H1 (cell line): ENCODE data around the gene CD59. TPM values are rescaled to one million over a fixed set of nuclear protein-coding genes. Genes with fewer than 3 reads are reported as not detected.

Experiments
- ATF3 ChIP-seq: IDR thresholded peaks from 2 replicates; pipeline ENCODE4 v1.6.1; 2011; ENCODE audit warnings: low read depth, mild to moderate bottlenecking, low read length; ENCODE audit not compliant: insufficient read depth
- CEBPB ChIP-seq: IDR thresholded peaks from 2 replicates; pipeline ENCODE4 v1.6.1; 2012; ENCODE audit warnings: low read depth, low read length
- CHD7 ChIP-seq: fragments of 300-600 bp; sonication (generic); IDR thresholded peaks from 2 replicates; pipeline ENCODE4 v1.7.1; 2012; ENCODE audit warnings: low read length, moderate library complexity, mild to moderate bottlenecking, inconsistent platforms; ENCODE audit not compliant: insufficient replicate concordance
- CTBP2 ChIP-seq: IDR thresholded peaks from 2 replicates; pipeline ENCODE4 v1.7.0; 2011; ENCODE audit warnings: borderline replicate concordance, mild to moderate bottlenecking, moderate library complexity, mixed read lengths, low read length; ENCODE audit not compliant: insufficient read depth, insufficient read length
- NANOG ChIP-seq: IDR thresholded peaks from 2 replicates; pipeline ENCODE4 v1.6.1; 2011; ENCODE audit warnings: low read length, low read depth, mild to moderate bottlenecking, inconsistent platforms; ENCODE audit not compliant: insufficient read depth, poor library complexity, severe bottlenecking
- TBP ChIP-seq: IDR thresholded peaks from 2 replicates; pipeline ENCODE4 v1.6.1; 2011; ENCODE audit warnings: low read depth, low read length, improper control_type of control experiment
- polyA plus RNA-seq, 7 experiments: library from polyadenylated mRNA; depleted of rRNA in 3 of 7; stranded (reverse) in 5 of 7; unstranded in 2 of 7; fragments of >200 nt in 5 of 7; fragments of 200-250 nt in 2 of 7; gene quantifications; 1 replicate in 5 of 7; 2 replicates in 1 of 7; 4 replicates in 1 of 7; pipeline versions ENCODE4 v1.2.1 to v1.2.3, GENCODE V29; 2011 to 2013; ENCODE audit warnings: missing spikeins in 2 of 7, mixed read lengths in 2 of 7
- total RNA-seq: library from RNA; stranded (reverse); fragmentation: NEBNext Ultra II Directional; extraction: Animal tissue kit (Norgen Biotek cat#: 25700); gene quantifications from 2 replicates; pipeline ENCODE4 v1.2.1, GENCODE V29; 2021
- TF ChIP-seq, protein P1 (sequence below): IDR thresholded peaks from 2 replicates; pipeline ENCODE4 v1.6.1; 2011; ENCODE audit warnings: low read length, improper control_type of control experiment

CD59 gene
- total and polyA plus RNA-seq, 2 of the 8 experiments (the other 6 are each of a cell fraction or from before 2014, with no cell fraction given): 63.1 to 90.3 TPM

- TF ChIP-seq CHD7 (no peak), CTBP2 (no peak), NANOG (no peak), CEBPB (no peak), ATF3 (no peak), TBP (no peak)
- TF ChIP-seq, protein P1, sequence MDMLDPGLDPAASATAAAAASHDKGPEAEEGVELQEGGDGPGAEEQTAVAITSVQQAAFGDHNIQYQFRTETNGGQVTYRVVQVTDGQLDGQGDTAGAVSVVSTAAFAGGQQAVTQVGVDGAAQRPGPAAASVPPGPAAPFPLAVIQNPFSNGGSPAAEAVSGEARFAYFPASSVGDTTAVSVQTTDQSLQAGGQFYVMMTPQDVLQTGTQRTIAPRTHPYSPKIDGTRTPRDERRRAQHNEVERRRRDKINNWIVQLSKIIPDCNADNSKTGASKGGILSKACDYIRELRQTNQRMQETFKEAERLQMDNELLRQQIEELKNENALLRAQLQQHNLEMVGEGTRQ: no peak
Observed at GRCh38 chr11:33669598-33670249, 66.5 kb downstream of the CD59 start (continued).
